C4-2B (cell line): ENCODE results near the gene RSRC2.

Source experiments
- CTCF ChIP-seq: fragments of 450-650 bp; conservative IDR thresholded peaks from 2 replicates; pipeline ENCODE4 v1.5.1; 2017; ENCODE audit warnings: mild to moderate bottlenecking
- ZFX ChIP-seq: fragments of 450-650 bp; IDR thresholded peaks from 2 replicates; pipeline ENCODE4 v1.6.1; 2017

GRCh38 chr12:122558745-122559641 is 32.3 kb upstream of the RSRC2 start:
- no peak for TF ChIP-seq CTCF
- TF ChIP-seq ZFX = no peak
